Caco-2 (cell line): Measurements from ENCODE around the gene WNT5A. TPM values are rescaled to one million over a fixed set of nuclear protein-coding genes. Genes with fewer than 3 reads are reported as not detected.

ENCODE experiments used
- BruUV-seq: library from RNA; stranded (reverse); fragments of 400-500 nt; replicated peaks from 2 replicates; lab custom pipeline; 2021; lab: Mats Ljungman, UMichigan
- CTCF ChIA-PET: fragments of 300-600 bp; sonication (Branson Sonifier 250); formaldehyde crosslinking; loops from one replicate; lab custom pipeline; 2022; ENCODE audit warnings: antibody characterized with exemption; lab: Charles Lee
- POLR2A ChIA-PET: fragments of 300-600 bp; sonication (Branson Sonifier 250); formaldehyde crosslinking; loops from one replicate; lab custom pipeline; 2022; ENCODE audit warnings: antibody characterized with exemption; lab: Charles Lee
- DNase-seq, 2 experiments: peaks; one replicate each; pipeline versions ENCODE4 v3.0.0 to v3.0.0-alpha.2; 2020 to 2022
- H3K27me3 ChIP-seq: replicated peaks from 2 replicates; pipeline ENCODE4 v1.6.0; 2011; ENCODE audit warnings: low read length; ENCODE audit not compliant: control insufficient read depth, insufficient read depth
- H3K36me3 ChIP-seq: 2 replicates; pipeline ENCODE4 v1.5.1; 2011; ENCODE audit warnings: low read length; ENCODE audit not compliant: control insufficient read depth, insufficient read depth
- H3K4me1 ChIP-seq: fragments of 250-450 bp; sonication (Bioruptor Pico); 2 replicates; pipeline ENCODE4 v1.5.1; 2020; ENCODE audit warnings: mild to moderate bottlenecking
- H3K4me3 ChIP-seq: 2 replicates; pipeline ENCODE4 v1.5.1; 2011; ENCODE audit warnings: low read depth, mild to moderate bottlenecking, control low read depth, low read length
- H3K9me3 ChIP-seq: fragments of 250-450 bp; sonication (Bioruptor Pico); 2 replicates; pipeline ENCODE4 v1.5.1; 2020; ENCODE audit warnings: mild to moderate bottlenecking, moderate library complexity
- H3K27ac Mint-ChIP-seq: one replicate; pipeline ENCODE4 v1.8.0; 2022; ENCODE audit warnings: mixed read lengths; ENCODE audit not compliant: unreplicated experiment
- H3K27me3 Mint-ChIP-seq: one replicate; pipeline ENCODE4 v1.8.0; 2022; ENCODE audit warnings: mixed read lengths; ENCODE audit not compliant: insufficient read depth, unreplicated experiment
- H3K36me3 Mint-ChIP-seq: one replicate; pipeline ENCODE4 v1.8.0; 2022; ENCODE audit warnings: mild to moderate bottlenecking, mixed read lengths; ENCODE audit not compliant: insufficient read depth, unreplicated experiment
- H3K4me1 Mint-ChIP-seq: one replicate; pipeline ENCODE4 v1.8.0; 2022; ENCODE audit warnings: low read depth, mixed read lengths; ENCODE audit not compliant: unreplicated experiment
- H3K4me3 Mint-ChIP-seq: one replicate; pipeline ENCODE4 v1.8.0; 2022; ENCODE audit warnings: mild to moderate bottlenecking, moderate library complexity, mixed read lengths; ENCODE audit not compliant: unreplicated experiment
- H3K9me3 Mint-ChIP-seq: one replicate; pipeline ENCODE4 v1.8.0; 2022; ENCODE audit warnings: mixed read lengths; ENCODE audit not compliant: unreplicated experiment
- intact Hi-C: fragments of 100-400 bp; cut with micrococcal nuclease; formaldehyde crosslinking; loops from one replicate; pipeline ENCODE4 v1.10.0; 2022; ENCODE audit not compliant: unreplicated experiment
- total RNA-seq: library from RNA; stranded (reverse); gene quantifications from 2 replicates; pipeline ENCODE4 v1.2.3, GENCODE V29; 2022
- TF ChIP-seq, protein P1 (sequence below), 2 experiments: fragments of 200-600 bp in 1 of 2; IDR thresholded peaks; 1 replicate in 1 of 2; 2 replicates in 1 of 2; pipeline versions ENCODE4 v1.5.1 to v1.8.0; 2011 to 2022; ENCODE audit warnings: antibody characterized with exemption in 1 of 2, control low read depth in 1 of 2, inconsistent platforms in 1 of 2, low read depth in 1 of 2, low read length in 1 of 2, mild to moderate bottlenecking in 1 of 2, moderate library complexity in 1 of 2; ENCODE audit not compliant: insufficient read depth in 1 of 2, severe bottlenecking in 1 of 2, unreplicated experiment in 1 of 2

Gene WNT5A
- total RNA-seq, 1 experiment from 2014 or later: 8.8 TPM

GRCh38 chr3:55442861-55443260 is 44.2 kb downstream of the WNT5A start:
- Mint-ChIP-seq H3K4me3 (no peak overlapping the region), H3K36me3 (no peaks in the 10 kb centered on the region), H3K9me3 (no peaks in the 10 kb centered on the region), H3K27ac (no peak overlapping the region), H3K27me3 (no peaks in the 10 kb centered on the region), H3K4me1 (peaks cover 9% of the 10 kb centered on the region)
- CTCF ChIA-PET: no interaction called here
- no peaks in the 10 kb centered on the region for H3K36me3 ChIP-seq
- TF ChIP-seq, protein P1, sequence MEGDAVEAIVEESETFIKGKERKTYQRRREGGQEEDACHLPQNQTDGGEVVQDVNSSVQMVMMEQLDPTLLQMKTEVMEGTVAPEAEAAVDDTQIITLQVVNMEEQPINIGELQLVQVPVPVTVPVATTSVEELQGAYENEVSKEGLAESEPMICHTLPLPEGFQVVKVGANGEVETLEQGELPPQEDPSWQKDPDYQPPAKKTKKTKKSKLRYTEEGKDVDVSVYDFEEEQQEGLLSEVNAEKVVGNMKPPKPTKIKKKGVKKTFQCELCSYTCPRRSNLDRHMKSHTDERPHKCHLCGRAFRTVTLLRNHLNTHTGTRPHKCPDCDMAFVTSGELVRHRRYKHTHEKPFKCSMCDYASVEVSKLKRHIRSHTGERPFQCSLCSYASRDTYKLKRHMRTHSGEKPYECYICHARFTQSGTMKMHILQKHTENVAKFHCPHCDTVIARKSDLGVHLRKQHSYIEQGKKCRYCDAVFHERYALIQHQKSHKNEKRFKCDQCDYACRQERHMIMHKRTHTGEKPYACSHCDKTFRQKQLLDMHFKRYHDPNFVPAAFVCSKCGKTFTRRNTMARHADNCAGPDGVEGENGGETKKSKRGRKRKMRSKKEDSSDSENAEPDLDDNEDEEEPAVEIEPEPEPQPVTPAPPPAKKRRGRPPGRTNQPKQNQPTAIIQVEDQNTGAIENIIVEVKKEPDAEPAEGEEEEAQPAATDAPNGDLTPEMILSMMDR (IDR thresholded peaks at IDR 0.05; ENCODE audit: insufficient read depth in 1 of 2, low read depth in 1 of 2, low read length in 1 of 2, severe bottlenecking in 1 of 2, unreplicated experiment in 1 of 2): no peak
- H3K4me1 ChIP-seq: peaks cover 4% of the 10 kb centered on the region; the same call in 1 of the 2 replicates
- no peaks in the 10 kb centered on the region for H3K9me3 ChIP-seq
- intact Hi-C loops: no loop called here
- no peaks in the 10 kb centered on the region for H3K27me3 ChIP-seq
- DNase-seq: no peak
- H3K4me3 ChIP-seq: no peak overlapping the region
- BruUV-seq: no TSS peak
- POLR2A ChIA-PET: no interaction called here

GRCh38 chr3:55441499-55441898 is 45.6 kb downstream of the WNT5A start:
- no peak overlapping the region for H3K4me3 ChIP-seq
- Mint-ChIP-seq H3K4me1 (peaks cover 1% of the 10 kb centered on the region), H3K4me3 (no peak overlapping the region), H3K36me3 (no peaks in the 10 kb centered on the region), H3K27ac (no peak overlapping the region), H3K9me3 (no peaks in the 10 kb centered on the region), H3K27me3 (no peaks in the 10 kb centered on the region)
- intact Hi-C loops: no loop called here
- ChIA-PET POLR2A (no interaction called here), CTCF (no interaction called here)
- TF ChIP-seq, protein P1 (IDR thresholded peaks at IDR 0.05; ENCODE audit: insufficient read depth in 1 of 2, low read depth in 1 of 2, low read length in 1 of 2, severe bottlenecking in 1 of 2, unreplicated experiment in 1 of 2): no peak
- H3K36me3 ChIP-seq: no peaks in the 10 kb centered on the region
- no peak for DNase-seq
- no TSS peak for BruUV-seq
- H3K4me1 ChIP-seq: peaks cover 4% of the 10 kb centered on the region; the same call in 1 of the 2 replicates
- H3K9me3 ChIP-seq: no peaks in the 10 kb centered on the region
- H3K27me3 ChIP-seq: no peaks in the 10 kb centered on the region

DNA sequence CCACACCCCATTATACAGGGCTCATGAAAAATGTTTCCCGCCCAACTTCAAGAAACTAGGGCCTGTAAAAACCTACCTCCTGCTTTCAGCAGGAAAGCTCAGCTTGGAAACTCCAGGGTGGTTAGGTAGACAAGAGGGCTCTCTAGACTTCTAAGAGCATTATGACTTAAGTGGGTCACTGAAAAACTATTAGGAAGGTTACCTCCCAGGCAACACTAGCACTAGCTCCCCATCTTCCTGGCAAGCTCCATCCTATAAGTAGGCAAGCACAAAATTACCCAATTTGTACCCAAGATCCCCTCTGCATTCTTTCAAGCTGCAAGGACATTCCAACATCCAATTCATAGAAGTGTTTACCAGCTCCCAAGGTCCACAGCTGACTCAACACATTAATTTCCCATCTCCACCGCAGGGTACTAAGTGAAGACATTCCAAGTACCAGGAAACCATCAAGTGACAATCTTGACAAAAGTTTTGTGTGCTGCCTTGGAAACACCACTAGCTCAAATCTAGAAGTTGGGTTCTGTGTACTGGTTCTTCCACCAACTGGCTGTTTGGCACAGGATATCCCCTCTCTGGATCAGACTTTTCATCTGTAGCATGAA is 46.9 kb downstream of the WNT5A start:
- Mint-ChIP-seq H3K27ac (no peak overlapping the region), H3K36me3 (no peaks in the 10 kb centered on the region), H3K4me3 (no peak overlapping the region), H3K27me3 (no peaks in the 10 kb centered on the region), H3K9me3 (no peaks in the 10 kb centered on the region), H3K4me1 (no peaks in the 10 kb centered on the region)
- H3K36me3 ChIP-seq: no peaks in the 10 kb centered on the region
- H3K4me3 ChIP-seq: no peak overlapping the region
- BruUV-seq: no TSS peak
- H3K4me1 ChIP-seq: no peaks in the 10 kb centered on the region
- H3K27me3 ChIP-seq: no peaks in the 10 kb centered on the region
- ChIA-PET CTCF (no interaction called here), POLR2A (no interaction called here)
- H3K9me3 ChIP-seq: no peaks in the 10 kb centered on the region
- TF ChIP-seq, protein P1 (IDR thresholded peaks at IDR 0.05; ENCODE audit: insufficient read depth in 1 of 2, low read depth in 1 of 2, low read length in 1 of 2, severe bottlenecking in 1 of 2, unreplicated experiment in 1 of 2): no peak
- DNase-seq: no peak
- intact Hi-C loops: no loop called here
